K562 (cell line): Measurements from ENCODE around the gene NSDHL. TPM values are rescaled to one million over a fixed set of nuclear protein-coding genes. Genes with fewer than 3 reads are reported as not detected.

Experiments used
- ATAC-seq: fragments of 200-7000 bp; cut with Tn5 transposase; 3 replicates; pipeline ENCODE4 v1.9.1; 2020; ENCODE audit warnings: moderate library complexity
- BruUV-seq: library from RNA; stranded (reverse); fragments of 400-500 nt; replicated peaks from 2 replicates; lab custom pipeline; 2021; lab: Mats Ljungman, UMichigan
- CTCF ChIA-PET: fragments of 300-600 bp; formaldehyde crosslinking; extraction: SDS; loops from one replicate; lab custom pipeline; 2021; ENCODE audit warnings: low intra/inter-chr PET ratio; lab: Yijun Ruan, JAX
- POLR2A ChIA-PET: fragments of 300-600, 350-650 bp; sonication (Branson Sonifier 250); formaldehyde crosslinking; extraction: SDS; loops from one replicate; lab custom pipeline; 2021; ENCODE audit warnings: antibody characterized with exemption, inconsistent platforms; lab: Yijun Ruan, JAX
- DNase-seq, 4 experiments: peaks; one replicate each; pipeline versions ENCODE4 v3.0.0 to v3.0.0-alpha.2; 2011 to 2018; ENCODE audit warnings: low spot score in 3 of 4, mixed read lengths in 3 of 4; ENCODE audit errors: extremely low read depth in 1 of 4
- FAIRE-seq: peaks from 2 replicates; lab custom pipeline; 2011; peaks lifted over from hg19 to GRCh38; lab: Jason Lieb, UNC
- H2AFZ ChIP-seq: 2 replicates; pipeline ENCODE4 v1.6.0; 2011; ENCODE audit warnings: low read depth, low read length, control low read depth, inconsistent platforms
- H3K27ac ChIP-seq: fragments of 200-600 bp; 3 replicates; pipeline ENCODE4 v1.8.0; 2011; ENCODE audit warnings: low read depth, mild to moderate bottlenecking, control low read depth, inconsistent platforms, low read length, moderate library complexity, mixed read lengths; ENCODE audit errors: extremely low read depth
- H3K27me3 ChIP-seq, 2 experiments: fragments of 300-600 bp in 1 of 2; 2 replicates in 1 of 2; 3 replicates in 1 of 2; pipeline versions ENCODE4 v1.6.0 to v1.8.0; 2011; ENCODE audit warnings: inconsistent platforms in 2 of 2, low read length in 2 of 2, mild to moderate bottlenecking in 1 of 2, mixed read lengths in 1 of 2, moderate library complexity in 1 of 2; ENCODE audit not compliant: control insufficient read depth in 2 of 2, insufficient read depth in 2 of 2
- H3K36me3 ChIP-seq: fragments of 300-600 bp; 3 replicates; pipeline ENCODE4 v1.8.0; 2011; ENCODE audit warnings: mild to moderate bottlenecking, low read length, inconsistent platforms; ENCODE audit not compliant: control insufficient read depth, insufficient read depth
- H3K4me1 ChIP-seq, 2 experiments: fragments of 200-600 bp in 1 of 2; replicated peaks in 1 of 2; 2 replicates in 1 of 2; 3 replicates in 1 of 2; pipeline versions ENCODE4 v1.5.1 to v1.8.0; 2011; ENCODE audit warnings: inconsistent platforms in 2 of 2, low read length in 2 of 2, mild to moderate bottlenecking in 1 of 2, mixed read lengths in 1 of 2, moderate library complexity in 1 of 2; ENCODE audit not compliant: control insufficient read depth in 2 of 2, insufficient read depth in 2 of 2
- H3K4me2 ChIP-seq: 2 replicates; pipeline ENCODE4 v1.6.1; 2011; ENCODE audit warnings: low read length, control low read depth, inconsistent platforms, mixed read lengths; ENCODE audit not compliant: insufficient read depth
- H3K4me3 ChIP-seq: fragments of 200-600 bp; sonication (generic), shearing (Covaris generic); 2 replicates; pipeline ENCODE4 v1.5.1; 2016; ENCODE audit warnings: control low read depth, inconsistent platforms
- H3K79me2 ChIP-seq: fragments of 200-600 bp; 3 replicates; pipeline ENCODE4 v1.8.0; 2011; ENCODE audit warnings: low read length, inconsistent platforms; ENCODE audit not compliant: control insufficient read depth, insufficient read depth
- H3K9ac ChIP-seq, 2 experiments: 2 replicates each; pipeline versions ENCODE4 v1.6.0 to v1.6.1; 2011; ENCODE audit warnings: low read depth in 2 of 2, low read length in 2 of 2, control low read depth in 1 of 2, inconsistent platforms in 1 of 2, mild to moderate bottlenecking in 1 of 2, mixed read lengths in 1 of 2; ENCODE audit not compliant: insufficient read depth in 1 of 2
- H3K9me1 ChIP-seq: one replicate; pipeline ENCODE4 v1.6.0; 2011; ENCODE audit warnings: inconsistent platforms, mild to moderate bottlenecking, low read length, moderate library complexity; ENCODE audit not compliant: control insufficient read depth, insufficient read depth
- H3K9me3 ChIP-seq: replicated peaks from 2 replicates; pipeline ENCODE4 v1.5.1; 2011; ENCODE audit warnings: low read depth, low read length, inconsistent platforms; ENCODE audit not compliant: control insufficient read depth, insufficient read depth
- H4K20me1 ChIP-seq: replicated peaks from 2 replicates; pipeline ENCODE4 v1.6.1; 2011; ENCODE audit warnings: low read length, inconsistent platforms, mixed read lengths; ENCODE audit not compliant: control insufficient read depth, insufficient read depth
- BMI1 ChIP-seq: fragments of 150-350 bp; IDR thresholded peaks from 2 replicates; pipeline ENCODE4 v1.6.1; 2014; ENCODE audit warnings: low read length
- MLLT1 ChIP-seq, 2 experiments: fragments of 450-650 bp; IDR thresholded peaks; 2 replicates each; pipeline ENCODE4 v1.6.1; 2016
- NFRKB ChIP-seq: fragments of 450-650 bp; IDR thresholded peaks from 2 replicates; pipeline ENCODE4 v1.6.1; 2016; ENCODE audit warnings: low read depth
- RB1 ChIP-seq: fragments of 450-650 bp; IDR thresholded peaks from 2 replicates; pipeline ENCODE4 v1.6.1; 2017; ENCODE audit warnings: low read depth, mild to moderate bottlenecking
- RNF2 ChIP-seq: sonication (generic); IDR thresholded peaks from 2 replicates; pipeline ENCODE4 v1.6.1; 2016
- TAF15 ChIP-seq: fragments of 200-400 bp; formaldehyde crosslinking; IDR thresholded peaks from 2 replicates; pipeline ENCODE4 v1.6.1; 2017; ENCODE audit warnings: mild to moderate bottlenecking, low read depth, low read length, moderate library complexity
- TOE1 ChIP-seq, 2 experiments: fragments of 450-650 bp in 1 of 2; sonication (generic) in 1 of 2; formaldehyde crosslinking in 1 of 2; IDR thresholded peaks; 2 replicates each; pipeline versions ENCODE4 v1.7.1 to v1.8.0; 2016 to 2022; ENCODE audit warnings: borderline replicate concordance in 2 of 2, mild to moderate bottlenecking in 2 of 2, antibody characterized with exemption in 1 of 2, inconsistent platforms in 1 of 2, low read depth in 1 of 2, missing genetic modification reagents in 1 of 2, moderate library complexity in 1 of 2
- XRCC5 ChIP-seq: fragments of 200-400 bp; formaldehyde crosslinking; IDR thresholded peaks from 2 replicates; pipeline ENCODE4 v1.6.1; 2017; ENCODE audit warnings: low read depth, mild to moderate bottlenecking, low read length
- ZNF311 ChIP-seq: fragments of 250-450 bp; sonication (Bioruptor Pico); IDR thresholded peaks from 2 replicates; pipeline ENCODE4 v1.4.0; 2020; ENCODE audit warnings: mild to moderate bottlenecking, moderate library complexity
- ZNF318 ChIP-seq, 2 experiments: fragments of 450-650 bp; IDR thresholded peaks; 2 replicates each; pipeline ENCODE4 v1.6.1; 2016; ENCODE audit warnings: mild to moderate bottlenecking in 2 of 2, borderline replicate concordance in 1 of 2, low read depth in 1 of 2, moderate library complexity in 1 of 2
- ZNF780A ChIP-seq: fragments of 250-450 bp; sonication (Bioruptor Pico); IDR thresholded peaks from 2 replicates; pipeline ENCODE4 v1.5.0; 2021; ENCODE audit warnings: mild to moderate bottlenecking
- WGBS: fragments of 100-300 bp; shearing (Covaris generic); methylation state at CpG from one replicate; pipeline ENCODE4 v1.1.6; 2016; ENCODE audit warnings: low coverage, mixed read lengths; ENCODE audit not compliant: insufficient coverage; ENCODE audit errors: missing lambda C conversion rate; 5-methylcytosine and 5-hydroxymethylcytosine counted together
- in situ Hi-C: fragments of 300-500 bp; cut with MboI; formaldehyde crosslinking; loops from 4 replicates; pipeline ENCODE4 v1.15.0; 2018; ENCODE audit warnings: inconsistent platforms, mixed read lengths
- intact Hi-C: fragments of 100-400 bp; cut with micrococcal nuclease; formaldehyde crosslinking; loops from 2 replicates; pipeline ENCODE4 v1.14.2; 2022
- polyA plus RNA-seq, 8 experiments: library from polyadenylated mRNA; depleted of rRNA in 4 of 8; stranded (reverse) in 5 of 8; unstranded in 3 of 8; fragments of >200 nt; fragmentation: Nextera tagmentation in 2 of 8; fragmentation: Illumina TruSeq in 1 of 8; extraction: Ambion mirVana in 2 of 8; extraction: Trizol in 1 of 8; gene quantifications; 2 replicates each; pipeline versions ENCODE4 v1.2.1 to v1.2.3, GENCODE V29; 2011 to 2014; ENCODE audit warnings: inconsistent platforms in 1 of 8, missing spikeins in 1 of 8
- total RNA-seq, 7 experiments: library from RNA; depleted of rRNA in 6 of 7; stranded (reverse); fragments of >200 nt in 6 of 7; fragmentation: Illumina TruSeq in 2 of 7; extraction: Trizol in 2 of 7; gene quantifications; 2 replicates each; pipeline versions ENCODE4 v1.2.1 to v1.2.3, GENCODE V29; 2011 to 2021; ENCODE audit warnings: low replicate concordance in 1 of 7

NSDHL gene
- total and polyA plus RNA-seq, 9 of the 15 experiments (the other 6 are each of a cell fraction or from before 2014, with no cell fraction given): 22.5 to 63.4 (median 40.8) TPM

- TF ChIP-seq TOE1 (IDR thresholded peaks at IDR 0.05; ENCODE audit: borderline replicate concordance) (no peak), TOE1 (CRISPR knock-in tag; IDR thresholded peaks at IDR 0.05; ENCODE audit: borderline replicate concordance, low read depth) (no peak)
- TF ChIP-seq, all 486 proteins: peak for 0
These were observed 65.0 kb downstream of the NSDHL start (continued) for GRCh38 chrX:152895724-152896420.

- intact Hi-C loops (no loop called here), in situ Hi-C loops (no loop called here)
- Histone ChIP-seq H3K4me3 (no peak overlapping the region), H2AFZ (no peak overlapping the region), H3K36me3 (no peaks in the 10 kb centered on the region), H3K9me1 (no peaks in the 10 kb centered on the region), H3K27me3 (peaks cover 31 to 90% of the 10 kb centered on the region in 2 experiments; a peak in 4 of 5 replicates), H3K4me2 (no peak overlapping the region), H4K20me1 (peaks cover 13% of the 10 kb centered on the region; the same call in 1 of the 2 replicates), H3K4me1 (peaks cover 0 to 16% of the 10 kb centered on the region in 2 experiments; a peak in 2 of 5 replicates), H3K79me2 (no peaks in the 10 kb centered on the region), H3K9me3 (no peaks in the 10 kb centered on the region), H3K27ac (no peak overlapping the region), H3K9ac (no peak overlapping the region)
- FAIRE-seq (no peak), ATAC-seq (no peak), DNase-seq (no peak)
- CTCF ChIA-PET: no interaction called here
- 0% methylated on average over 8 of the region's 8 CpGs for WGBS
- POLR2A ChIA-PET: interaction anchor here (0.7 kb wide), 1 partner anchor 482 kb away, joined by 3 read pairs; no protein-coding TSS in a partner anchor
- no TSS peak for BruUV-seq
- TF ChIP-seq MLLT1 (IDR thresholded peaks at IDR 0.05): no peak
- no peak for TF ChIP-seq ZNF780A (CRISPR knock-in tag)
- no peak for TF ChIP-seq RB1
- TF ChIP-seq ZNF318 (IDR thresholded peaks at IDR 0.05; ENCODE audit: borderline replicate concordance in 1 of 2, low read depth in 1 of 2): no peak
- no peak for TF ChIP-seq RNF2
- TF ChIP-seq ZNF311 (CRISPR knock-in tag): no peak
- TF ChIP-seq TAF15: no peak
- no peak for TF ChIP-seq BMI1
- TF ChIP-seq NFRKB: no peak
- TF ChIP-seq XRCC5: no peak
These were observed 65.6 kb downstream of the NSDHL start for GRCh38 chrX:152896450-152896849.
